ENCODE data around the gene NAT8L. TPM values are rescaled to one million over a fixed set of nuclear protein-coding genes. Genes with fewer than 3 reads are reported as not detected.

Gene NAT8L
- total and polyA plus RNA-seq, 2 donors (not counting 1 experiment from before 2014, with no cell fraction given): 0.03 to 0.25 TPM

DNA sequence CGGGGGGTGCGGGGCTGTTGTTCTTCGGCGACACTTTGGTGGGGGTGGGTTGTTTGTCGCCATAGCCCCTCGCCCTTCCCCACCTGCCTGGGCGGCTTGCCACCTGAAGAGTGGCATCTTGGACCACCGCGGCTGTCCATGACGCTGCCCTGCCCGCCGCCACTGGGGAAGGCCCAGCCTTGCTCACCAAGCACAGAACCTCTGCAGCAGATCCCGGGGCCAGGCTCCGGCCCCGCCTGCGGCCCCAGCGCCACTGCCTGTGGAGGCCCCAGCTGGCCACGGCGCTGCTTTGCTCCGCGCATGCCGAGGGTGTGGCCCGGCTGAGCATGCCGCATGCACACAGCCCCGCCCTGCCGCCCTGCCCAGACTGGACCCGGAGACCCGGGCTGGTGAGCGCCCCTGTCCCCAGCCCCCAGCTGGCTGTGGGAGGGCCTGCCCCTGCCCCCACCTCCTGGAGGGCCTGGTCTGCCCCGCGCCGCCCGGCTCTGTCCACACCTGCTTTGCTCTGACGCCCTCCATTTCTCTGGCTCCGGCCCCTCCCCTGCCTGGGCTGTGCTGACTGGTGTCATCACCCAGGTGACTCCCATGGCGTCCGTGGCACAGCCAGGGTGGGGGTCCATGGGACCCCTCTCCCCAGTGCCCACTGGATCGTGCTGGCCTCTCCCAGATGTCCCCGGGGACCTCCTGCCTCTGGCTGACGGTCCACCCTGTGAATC is 5.3 kb downstream of the NAT8L start:
- ATAC-seq (ENCODE audit: low read depth) (no peak), DNase-seq (no peak)
- Mint-ChIP-seq H3K27ac (no peak overlapping the region), H3K4me3 (no peak overlapping the region), H3K9me3 (ENCODE audit: insufficient read depth) (no peaks in the 10 kb centered on the region), H3K4me1 (no peaks in the 10 kb centered on the region), H3K27me3 (no peaks in the 10 kb centered on the region)
- no peak overlapping the region for H2AFZ ChIP-seq (ENCODE audit: insufficient read depth, low read depth, low read length, poor library complexity, severe bottlenecking)
- no peak overlapping the region for H3K27ac ChIP-seq (ENCODE audit: low read length in 2 of 2)
- H3K36me3 ChIP-seq (replicated peaks in 1 of 2; ENCODE audit: control extremely low read depth in 1 of 2, control insufficient read depth in 1 of 2, extremely low read depth in 1 of 2, insufficient read depth in 2 of 2, low read length in 1 of 2): no peaks in the 10 kb centered on the region
- POLR2A ChIA-PET: no interaction called here
- H3K9me3 ChIP-seq (ENCODE audit: control extremely low read depth in 1 of 3, control insufficient read depth in 2 of 3, insufficient read depth in 1 of 3, low read length in 2 of 3): no peaks in the 10 kb centered on the region
- no peak overlapping the region for H3K4me2 ChIP-seq (replicated peaks; ENCODE audit: low read depth, low read length, poor library complexity, severe bottlenecking)
- no peaks in the 10 kb centered on the region for H4K20me1 ChIP-seq (ENCODE audit: control insufficient read depth, insufficient read depth, low read length, poor library complexity, severe bottlenecking)
- H3K9ac ChIP-seq (ENCODE audit: low read length): no peak overlapping the region
- no peaks in the 10 kb centered on the region for H3K79me2 ChIP-seq (ENCODE audit: control insufficient read depth, insufficient read depth, low read length)
- CTCF ChIA-PET: no interaction called here
- TF ChIP-seq, protein P1, sequence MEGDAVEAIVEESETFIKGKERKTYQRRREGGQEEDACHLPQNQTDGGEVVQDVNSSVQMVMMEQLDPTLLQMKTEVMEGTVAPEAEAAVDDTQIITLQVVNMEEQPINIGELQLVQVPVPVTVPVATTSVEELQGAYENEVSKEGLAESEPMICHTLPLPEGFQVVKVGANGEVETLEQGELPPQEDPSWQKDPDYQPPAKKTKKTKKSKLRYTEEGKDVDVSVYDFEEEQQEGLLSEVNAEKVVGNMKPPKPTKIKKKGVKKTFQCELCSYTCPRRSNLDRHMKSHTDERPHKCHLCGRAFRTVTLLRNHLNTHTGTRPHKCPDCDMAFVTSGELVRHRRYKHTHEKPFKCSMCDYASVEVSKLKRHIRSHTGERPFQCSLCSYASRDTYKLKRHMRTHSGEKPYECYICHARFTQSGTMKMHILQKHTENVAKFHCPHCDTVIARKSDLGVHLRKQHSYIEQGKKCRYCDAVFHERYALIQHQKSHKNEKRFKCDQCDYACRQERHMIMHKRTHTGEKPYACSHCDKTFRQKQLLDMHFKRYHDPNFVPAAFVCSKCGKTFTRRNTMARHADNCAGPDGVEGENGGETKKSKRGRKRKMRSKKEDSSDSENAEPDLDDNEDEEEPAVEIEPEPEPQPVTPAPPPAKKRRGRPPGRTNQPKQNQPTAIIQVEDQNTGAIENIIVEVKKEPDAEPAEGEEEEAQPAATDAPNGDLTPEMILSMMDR (IDR thresholded peaks at IDR 0.05): no peak
- no peak for TF ChIP-seq EZH2 (IDR thresholded peaks at IDR 0.05; ENCODE audit: borderline replicate concordance, insufficient read depth, low read depth, low read length, poor library complexity, severe bottlenecking)
- no peak overlapping the region for H3K4me3 ChIP-seq (ENCODE audit: control extremely low read depth in 1 of 5, extremely low read depth in 1 of 5, insufficient read depth in 1 of 5, low read depth in 2 of 5, low read length in 4 of 5)
- 94% methylated on average over 38 of the region's 40 CpGs for WGBS (ENCODE audit: insufficient coverage)
- intact Hi-C loops (cut with micrococcal nuclease): no loop called here
- H3K4me1 ChIP-seq (ENCODE audit: control insufficient read depth in 2 of 2, insufficient read depth in 2 of 2, low read length in 2 of 2): no peaks in the 10 kb centered on the region
- H3K27me3 ChIP-seq (replicated peaks in 1 of 4; ENCODE audit: control extremely low read depth in 1 of 4, control insufficient read depth in 3 of 4, insufficient read depth in 4 of 4, low read length in 3 of 4): peaks cover 0 to 6% (median 0%) of the 10 kb centered on the region in 4 experiments

DNA sequence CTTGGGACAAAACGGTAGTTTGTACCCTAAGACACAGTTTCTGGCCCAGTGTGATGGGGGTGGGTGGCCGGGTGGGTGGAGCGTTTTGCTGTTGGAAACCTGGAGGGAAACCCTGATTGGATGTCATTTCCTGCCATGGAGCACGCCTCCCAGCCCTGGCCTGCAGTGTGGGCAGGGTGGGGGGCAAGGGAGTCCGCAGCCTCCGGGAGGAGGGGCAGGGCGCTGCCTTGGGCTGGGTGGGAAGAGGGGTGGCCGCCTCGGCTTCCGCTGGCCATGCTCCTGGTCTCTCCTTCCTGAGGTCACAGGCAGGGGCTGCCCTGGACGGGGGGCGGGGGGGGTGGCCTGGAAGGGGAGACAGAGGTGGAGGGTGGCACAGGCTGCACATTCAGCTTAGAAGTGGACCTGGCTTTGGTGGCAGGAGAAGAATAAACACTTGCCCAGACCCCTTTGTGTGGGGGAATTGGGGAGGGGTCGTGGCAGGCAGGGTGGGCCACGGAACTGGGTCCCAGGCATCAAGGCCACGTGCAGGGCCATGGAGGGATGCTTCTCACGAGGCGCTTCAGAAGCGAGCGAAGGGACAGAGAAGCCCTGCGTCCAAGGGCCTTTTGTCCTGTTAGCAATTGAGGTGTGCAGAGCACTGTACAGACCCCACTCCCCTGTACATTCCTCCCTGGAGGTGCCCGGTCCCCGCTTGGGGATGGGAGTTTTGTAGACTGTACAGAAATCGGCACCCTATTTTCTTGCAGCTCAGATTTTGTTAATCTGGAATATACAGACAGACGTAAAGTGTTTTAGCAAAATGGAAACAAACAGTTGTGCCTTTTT is 6.2 kb downstream of the NAT8L start:
- no peak for DNase-seq
- intact Hi-C loops (cut with micrococcal nuclease): no loop called here
- ChIA-PET POLR2A (no interaction called here), CTCF (no interaction called here)
- Histone ChIP-seq H3K4me2 (replicated peaks; ENCODE audit: low read depth, low read length, poor library complexity, severe bottlenecking) (no peak overlapping the region), H3K79me2 (ENCODE audit: control insufficient read depth, insufficient read depth, low read length) (no peaks in the 10 kb centered on the region), H3K4me3 (ENCODE audit: control extremely low read depth in 1 of 5, extremely low read depth in 1 of 5, insufficient read depth in 1 of 5, low read depth in 2 of 5, low read length in 4 of 5) (no peak overlapping the region), H3K27ac (ENCODE audit: low read length in 2 of 2) (no peak overlapping the region), H3K27me3 (replicated peaks in 1 of 4; ENCODE audit: control extremely low read depth in 1 of 4, control insufficient read depth in 3 of 4, insufficient read depth in 4 of 4, low read length in 3 of 4) (peaks cover 0 to 2% (median 0%) of the 10 kb centered on the region in 4 experiments), H3K9me3 (ENCODE audit: control extremely low read depth in 1 of 3, control insufficient read depth in 2 of 3, insufficient read depth in 1 of 3, low read length in 2 of 3) (no peaks in the 10 kb centered on the region), H2AFZ (ENCODE audit: insufficient read depth, low read depth, low read length, poor library complexity, severe bottlenecking) (no peak overlapping the region), H3K36me3 (replicated peaks in 1 of 2; ENCODE audit: control extremely low read depth in 1 of 2, control insufficient read depth in 1 of 2, extremely low read depth in 1 of 2, insufficient read depth in 2 of 2, low read length in 1 of 2) (no peaks in the 10 kb centered on the region), H3K9ac (ENCODE audit: low read length) (no peak overlapping the region), H4K20me1 (ENCODE audit: control insufficient read depth, insufficient read depth, low read length, poor library complexity, severe bottlenecking) (no peaks in the 10 kb centered on the region), H3K4me1 (ENCODE audit: control insufficient read depth in 2 of 2, insufficient read depth in 2 of 2, low read length in 2 of 2) (no peaks in the 10 kb centered on the region)
- H3K9me3 Mint-ChIP-seq (ENCODE audit: insufficient read depth): no peaks in the 10 kb centered on the region
- TF ChIP-seq EZH2 (IDR thresholded peaks at IDR 0.05; ENCODE audit: borderline replicate concordance, insufficient read depth, low read depth, low read length, poor library complexity, severe bottlenecking): no peak
- TF ChIP-seq, protein P1 (IDR thresholded peaks at IDR 0.05): no peak
- ATAC-seq (ENCODE audit: low read depth): no peak
- no peak overlapping the region for H3K4me3 Mint-ChIP-seq
- H3K4me1 Mint-ChIP-seq: no peaks in the 10 kb centered on the region
- WGBS (ENCODE audit: insufficient coverage): 89% methylated on average over 19 of the region's 24 CpGs
- no peak overlapping the region for H3K27ac Mint-ChIP-seq
- no peaks in the 10 kb centered on the region for H3K27me3 Mint-ChIP-seq
